ENCODE results near the gene ETFA. TPM values are rescaled to one million over a fixed set of nuclear protein-coding genes. Genes with fewer than 3 reads are reported as not detected.

Gene ETFA
- total and polyA plus RNA-seq, 2 of the 8 experiments (the other 6 are each of a cell fraction or from before 2014, with no cell fraction given), result 60.9 to 90.0 TPM

DNA sequence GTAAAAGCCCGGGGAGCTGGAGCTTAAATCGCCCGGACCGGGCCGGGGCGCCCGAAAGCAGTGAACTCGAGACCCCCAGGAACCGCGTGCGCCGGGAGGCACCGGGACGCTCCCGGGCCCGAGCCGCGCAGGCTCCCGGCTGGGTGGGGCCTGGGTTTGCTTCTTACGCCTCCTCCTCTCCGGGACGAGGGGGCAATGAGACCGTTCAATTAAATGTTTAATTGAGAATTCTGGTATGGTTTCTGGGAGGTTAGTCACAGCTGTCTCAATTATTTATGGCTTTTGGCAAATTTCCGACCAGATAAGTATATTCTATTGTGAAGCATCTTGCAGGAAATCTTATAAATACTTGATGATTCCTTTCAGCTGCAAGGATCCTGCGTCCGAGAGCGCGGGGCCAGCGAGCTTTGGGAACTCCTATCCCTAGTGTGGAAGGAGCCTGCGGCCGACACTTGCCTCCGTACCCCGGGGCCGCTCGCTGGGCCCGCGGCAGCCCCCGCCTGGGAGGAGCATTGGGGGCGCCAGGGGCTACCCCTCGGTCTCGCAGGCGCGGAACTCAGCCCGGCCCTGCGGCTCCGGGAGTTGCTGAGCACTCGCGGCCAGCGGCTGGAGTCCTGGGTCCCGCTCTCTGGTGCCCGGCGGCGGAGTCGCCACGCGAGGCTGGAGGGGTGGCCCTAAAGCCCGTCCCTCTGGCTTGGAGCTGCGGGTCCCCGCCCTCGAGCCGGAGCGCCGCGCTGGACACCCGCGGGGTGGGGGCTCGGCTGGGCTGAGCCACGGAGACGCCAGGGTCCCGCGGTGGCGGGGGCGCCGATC lies 35.6 kb upstream of the ETFA start:
- H3K27me3 ChIP-seq (replicated peaks in 1 of 4; ENCODE audit: control insufficient read depth in 3 of 4, extremely low read depth in 1 of 4, insufficient read depth in 3 of 4, low read length in 3 of 4), result peaks cover 57 to 81% (median 67%) of the 10 kb centered on the region in 4 experiments
- H3K9ac ChIP-seq (replicated peaks in 1 of 4; ENCODE audit: extremely low read depth in 1 of 4, low read depth in 3 of 4, low read length in 3 of 4), result no peak overlapping the region
- 0 out of 2 replicates have a peak, but pooled peaks have one; percentile 42 for TF ChIP-seq PHF8 (conservative IDR thresholded peaks at IDR 0.05; ENCODE audit: low read depth, low read length)
- no peak for TF ChIP-seq POLR2AphosphoS5 (IDR thresholded peaks at IDR 0.05; ENCODE audit: low read depth, low read length)
- TF ChIP-seq CBX5 (IDR thresholded peaks at IDR 0.05; ENCODE audit: low read depth, low read length), result no peak
- TF ChIP-seq, protein P1, sequence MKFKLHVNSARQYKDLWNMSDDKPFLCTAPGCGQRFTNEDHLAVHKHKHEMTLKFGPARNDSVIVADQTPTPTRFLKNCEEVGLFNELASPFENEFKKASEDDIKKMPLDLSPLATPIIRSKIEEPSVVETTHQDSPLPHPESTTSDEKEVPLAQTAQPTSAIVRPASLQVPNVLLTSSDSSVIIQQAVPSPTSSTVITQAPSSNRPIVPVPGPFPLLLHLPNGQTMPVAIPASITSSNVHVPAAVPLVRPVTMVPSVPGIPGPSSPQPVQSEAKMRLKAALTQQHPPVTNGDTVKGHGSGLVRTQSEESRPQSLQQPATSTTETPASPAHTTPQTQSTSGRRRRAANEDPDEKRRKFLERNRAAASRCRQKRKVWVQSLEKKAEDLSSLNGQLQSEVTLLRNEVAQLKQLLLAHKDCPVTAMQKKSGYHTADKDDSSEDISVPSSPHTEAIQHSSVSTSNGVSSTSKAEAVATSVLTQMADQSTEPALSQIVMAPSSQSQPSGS (IDR thresholded peaks at IDR 0.05; ENCODE audit: low read length), result no peak
- TF ChIP-seq EZH2 (IDR thresholded peaks at IDR 0.05; ENCODE audit: low read depth, low read length, severe bottlenecking), result peak; percentile 90
- no peak for TF ChIP-seq SRF (IDR thresholded peaks at IDR 0.05; ENCODE audit: low read depth, low read length)
- peak; percentile 51 for TF ChIP-seq KDM4A (IDR thresholded peaks at IDR 0.05; ENCODE audit: low read depth, low read length, severe bottlenecking)
- TF ChIP-seq TAF1 (IDR thresholded peaks at IDR 0.05; ENCODE audit: low read depth, low read length), result 0 out of 2 replicates have a peak, but pooled peaks have one; percentile 16
- peak; percentile 68 for TF ChIP-seq RNF2 (IDR thresholded peaks at IDR 0.05; ENCODE audit: borderline replicate concordance, low read depth, low read length, missing control alignments, poor library complexity, severe bottlenecking)

More for the DNA sequence above, 35.6 kb upstream of the ETFA start:
- Histone ChIP-seq H3K27ac (ENCODE audit: low read depth, low read length) (no peak overlapping the region), H3K4me2 (ENCODE audit: insufficient read depth in 1 of 2, low read depth in 2 of 2, low read length in 2 of 2) (peak overlapping the region; percentile 77 to 84), H4K91ac (replicated peaks; ENCODE audit: insufficient read length, low read length) (no peak overlapping the region), H3K56ac (replicated peaks; ENCODE audit: insufficient read length, low read depth, low read length) (no peak overlapping the region), H4K20me1 (replicated peaks in 1 of 2; ENCODE audit: control insufficient read depth in 1 of 2, insufficient read depth in 2 of 2, low read length in 2 of 2) (peaks cover 5 to 13% of the 10 kb centered on the region in 2 experiments), H3K4me1 (replicated peaks in 1 of 4; ENCODE audit: control insufficient read depth in 3 of 4, insufficient read depth in 4 of 4, low read length in 3 of 4) (peaks cover 0 to 8% (median 3%) of the 10 kb centered on the region in 4 experiments; a peak in 6 of 7 replicates), H3K79me2 (ENCODE audit: control insufficient read depth in 1 of 2, insufficient read depth in 2 of 2, low read length in 2 of 2) (no peaks in the 10 kb centered on the region), H2BK120ac (replicated peaks; ENCODE audit: low read depth, low read length) (no peak overlapping the region), H2AK5ac (ENCODE audit: low read depth, low read length) (no peak overlapping the region), H3K9me3 (ENCODE audit: insufficient read depth in 2 of 2, low read depth in 1 of 2, low read length in 1 of 2) (peaks cover 0 to 10% of the 10 kb centered on the region in 2 experiments; a peak in 1 of 4 replicates), H3K14ac (ENCODE audit: insufficient read length) (no peak overlapping the region), H4K8ac (ENCODE audit: extremely low read depth, insufficient read depth, low read length) (no peak overlapping the region), H3K36me3 (ENCODE audit: control insufficient read depth in 2 of 4, insufficient read depth in 4 of 4, low read length in 3 of 4) (peaks cover 0 to 10% (median 0%) of the 10 kb centered on the region in 4 experiments; a peak in 1 of 8 replicates), H2BK15ac (ENCODE audit: low read length) (no peak overlapping the region), H3K4ac (replicated peaks; ENCODE audit: insufficient read length, low read depth, low read length) (no peak overlapping the region), H3K23me2 (ENCODE audit: low read depth, low read length) (peaks cover 8% of the 10 kb centered on the region; the same call in 1 of the 2 replicates), H2BK5ac (ENCODE audit: low read depth, low read length) (no peak overlapping the region), H2BK20ac (ENCODE audit: low read length) (no peak overlapping the region), H3K4me3 (ENCODE audit: extremely low read depth in 1 of 4, insufficient read depth in 2 of 4, low read depth in 3 of 4, low read length in 4 of 4) (peak overlapping the region; percentile 51 to 68 (median 60)), H3K79me1 (ENCODE audit: low read depth, low read length) (no peaks in the 10 kb centered on the region), H3K18ac (ENCODE audit: extremely low read depth, low read length) (no peak overlapping the region), H3K23ac (ENCODE audit: insufficient read length) (no peak overlapping the region), H4K5ac (ENCODE audit: insufficient read length, low read depth, low read length) (no peak overlapping the region), H2BK12ac (ENCODE audit: low read depth, low read length) (no peak overlapping the region), H2AFZ (ENCODE audit: low read length) (no peak overlapping the region)
- FAIRE-seq (no peak), DNase-seq (ENCODE audit: low read depth in 1 of 2, low spot score in 2 of 2) (peak in 1 of 2 experiments; percentile 69)
- ChIA-PET CTCF (ENCODE audit: partially characterized antibody) (interaction anchor here (1.5 to 3.6 kb wide), 4 partner anchors 11 to 155 kb away, joined by 4 to 22 read pairs (median 6); no protein-coding TSS in a partner anchor), POLR2A (ENCODE audit: partially characterized antibody) (interaction anchor here (0.5 to 5.0 kb wide), 6 partner anchors 10 to 585 kb away, joined by 3 to 55 read pairs (median 3); partner anchors contain the start of genes ISL2 and RCN2)
- WGBS, 2 experiments (ENCODE audit: extremely low coverage in 1 of 2, insufficient coverage in 1 of 2, insufficient read length in 1 of 2, insufficient replicate concordance in 2 of 2, low coverage in 1 of 2, low lambda C conversion rate in 2 of 2, missing lambda C conversion rate in 1 of 2), result 0% methylated on average over 59 of the region's 74 CpGs; no CpG with 5 or more reads in 1 of the 2 experiments

Measured in H1 (cell line).